GM12801 (cell line): Measurements from ENCODE around the gene RPUSD2.

ENCODE experiments used
- TF ChIP-seq, protein P1 (sequence below): IDR thresholded peaks from one replicate; pipeline ENCODE4 v1.5.1; 2011; ENCODE audit warnings: control low read depth; ENCODE audit not compliant: insufficient read length; ENCODE audit errors: extremely low read depth

RPUSD2 gene

DNA sequence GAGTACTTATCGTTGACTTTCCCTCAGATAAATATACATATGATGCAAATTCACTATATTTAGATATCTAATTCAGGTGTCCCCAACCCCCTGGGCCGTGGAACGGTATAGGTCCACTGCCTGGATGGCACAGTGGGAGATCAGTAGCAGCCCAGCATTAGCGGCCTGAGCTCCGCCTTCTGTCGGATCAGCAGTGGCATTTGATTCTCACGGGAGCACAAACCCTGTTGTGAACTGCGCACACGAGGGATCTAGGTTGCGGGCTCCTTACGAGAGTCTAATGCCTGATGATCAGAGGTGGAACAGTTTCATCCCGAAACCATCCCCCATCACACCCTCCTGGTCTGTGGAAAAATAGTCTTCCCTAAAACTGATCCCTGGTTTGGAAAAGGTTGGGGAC lies 31.9 kb downstream of the RPUSD2 start:
- TF ChIP-seq, protein P1, sequence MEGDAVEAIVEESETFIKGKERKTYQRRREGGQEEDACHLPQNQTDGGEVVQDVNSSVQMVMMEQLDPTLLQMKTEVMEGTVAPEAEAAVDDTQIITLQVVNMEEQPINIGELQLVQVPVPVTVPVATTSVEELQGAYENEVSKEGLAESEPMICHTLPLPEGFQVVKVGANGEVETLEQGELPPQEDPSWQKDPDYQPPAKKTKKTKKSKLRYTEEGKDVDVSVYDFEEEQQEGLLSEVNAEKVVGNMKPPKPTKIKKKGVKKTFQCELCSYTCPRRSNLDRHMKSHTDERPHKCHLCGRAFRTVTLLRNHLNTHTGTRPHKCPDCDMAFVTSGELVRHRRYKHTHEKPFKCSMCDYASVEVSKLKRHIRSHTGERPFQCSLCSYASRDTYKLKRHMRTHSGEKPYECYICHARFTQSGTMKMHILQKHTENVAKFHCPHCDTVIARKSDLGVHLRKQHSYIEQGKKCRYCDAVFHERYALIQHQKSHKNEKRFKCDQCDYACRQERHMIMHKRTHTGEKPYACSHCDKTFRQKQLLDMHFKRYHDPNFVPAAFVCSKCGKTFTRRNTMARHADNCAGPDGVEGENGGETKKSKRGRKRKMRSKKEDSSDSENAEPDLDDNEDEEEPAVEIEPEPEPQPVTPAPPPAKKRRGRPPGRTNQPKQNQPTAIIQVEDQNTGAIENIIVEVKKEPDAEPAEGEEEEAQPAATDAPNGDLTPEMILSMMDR: no peak

DNA sequence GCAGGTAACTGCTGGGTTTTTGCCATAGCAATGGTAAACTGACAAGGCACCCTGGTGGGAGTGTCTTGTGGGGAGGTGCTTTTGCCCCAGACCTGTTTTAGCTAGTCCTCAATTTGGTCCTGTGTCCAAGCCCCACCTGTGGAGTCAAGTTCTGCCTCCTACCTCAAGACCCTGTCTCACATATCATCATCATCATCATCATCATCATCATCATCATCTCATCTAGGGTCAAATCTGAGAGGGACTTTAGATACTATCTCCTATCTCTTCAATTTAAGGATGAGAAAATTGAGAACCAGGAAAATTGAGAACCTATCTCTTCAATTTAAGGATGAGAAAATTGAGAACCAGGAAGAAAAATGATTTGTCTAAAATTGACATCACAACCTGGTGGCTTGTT lies 34.8 kb downstream of the RPUSD2 start:
- TF ChIP-seq, protein P1: no peak

DNA sequence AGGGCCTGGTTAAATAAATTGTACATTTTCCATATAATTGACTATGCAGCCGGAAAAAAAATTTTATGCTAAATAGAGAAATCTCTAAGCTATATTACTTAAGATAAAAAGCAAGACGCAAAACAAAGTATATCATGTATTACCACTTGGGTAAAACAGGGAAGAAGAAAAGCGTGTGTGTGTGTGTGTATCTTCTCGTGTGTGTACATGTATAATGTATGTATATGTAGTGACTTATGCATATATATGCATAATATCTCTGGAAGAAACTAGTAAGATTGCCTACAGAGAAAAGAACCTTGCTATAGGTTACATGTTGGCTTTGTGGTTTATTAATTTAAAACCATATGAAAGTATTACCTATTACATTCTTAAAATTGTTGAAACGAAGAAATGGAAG lies 44.0 kb downstream of the RPUSD2 start:
- TF ChIP-seq, protein P1: no peak

DNA sequence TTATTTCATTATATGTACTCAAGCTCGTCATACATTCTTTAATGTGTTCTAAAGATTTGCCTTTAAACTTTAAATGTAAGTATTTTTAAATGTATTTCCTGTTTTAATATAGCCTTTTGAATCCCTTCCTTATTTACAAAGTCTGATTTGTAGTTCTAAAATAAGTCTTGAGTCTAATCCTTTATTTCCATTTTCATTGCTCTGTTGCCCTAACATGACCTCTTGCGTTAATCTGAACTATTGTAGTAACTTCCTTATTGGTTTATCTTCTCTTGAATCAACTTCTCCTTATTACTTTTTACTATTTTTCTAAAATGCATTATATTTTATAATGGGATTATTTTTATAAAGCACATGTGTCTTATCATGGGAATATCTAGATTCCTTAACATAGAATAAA lies 48.9 kb downstream of the RPUSD2 start:
- TF ChIP-seq, protein P1: no peak

DNA sequence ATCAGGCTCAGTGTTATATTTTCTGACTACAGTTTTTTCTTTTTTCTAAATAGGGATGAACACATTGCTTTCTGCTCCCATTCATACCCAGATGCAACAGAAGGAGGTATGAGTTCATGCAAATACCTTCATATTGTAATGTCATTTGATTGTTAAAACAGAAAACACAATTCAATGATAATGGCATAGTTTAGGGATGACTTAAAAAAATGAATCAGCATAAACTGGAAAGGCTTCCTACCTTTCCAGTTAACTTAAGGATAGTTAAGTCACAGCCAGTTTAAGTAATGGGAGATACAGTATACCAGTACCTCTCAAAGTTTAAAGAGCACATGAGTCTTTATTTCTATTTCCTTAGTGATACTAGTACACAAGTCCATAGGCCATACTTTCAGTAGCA lies 49.8 kb downstream of the RPUSD2 start:
- TF ChIP-seq, protein P1: no peak

DNA sequence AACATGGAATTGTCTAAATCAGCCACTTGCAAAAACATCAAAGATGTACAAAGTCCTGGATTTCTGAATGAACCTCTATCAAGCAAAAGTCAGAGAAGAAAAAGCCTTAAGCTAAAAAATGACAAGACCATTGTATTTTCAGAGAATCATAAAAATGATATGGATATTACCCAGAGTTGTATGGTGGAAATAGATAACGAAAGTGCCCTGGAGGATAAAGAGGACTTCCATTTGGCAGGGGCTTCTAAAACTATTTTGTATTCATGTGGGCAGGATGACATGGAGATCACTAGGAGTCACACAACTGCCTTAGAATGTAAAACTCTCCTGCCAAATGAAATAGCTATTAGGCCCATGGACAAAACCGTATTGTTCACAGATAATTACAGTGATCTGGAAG lies 54.3 kb downstream of the RPUSD2 start:
- TF ChIP-seq, protein P1: no peak
